Activated CD8-positive, alpha-beta memory T cell treated with anti-CD3 and anti-CD28 coated beads, Interleukin-2, amount 50 U/mL, for 24 hours (primary cell): ENCODE measurements around the gene ODF2L.

Experiments
- DNase-seq: peaks from one replicate; pipeline ENCODE4 v3.0.0-alpha.2; 2020; ENCODE audit errors: extremely low read depth

The ODF2L gene, protein sequence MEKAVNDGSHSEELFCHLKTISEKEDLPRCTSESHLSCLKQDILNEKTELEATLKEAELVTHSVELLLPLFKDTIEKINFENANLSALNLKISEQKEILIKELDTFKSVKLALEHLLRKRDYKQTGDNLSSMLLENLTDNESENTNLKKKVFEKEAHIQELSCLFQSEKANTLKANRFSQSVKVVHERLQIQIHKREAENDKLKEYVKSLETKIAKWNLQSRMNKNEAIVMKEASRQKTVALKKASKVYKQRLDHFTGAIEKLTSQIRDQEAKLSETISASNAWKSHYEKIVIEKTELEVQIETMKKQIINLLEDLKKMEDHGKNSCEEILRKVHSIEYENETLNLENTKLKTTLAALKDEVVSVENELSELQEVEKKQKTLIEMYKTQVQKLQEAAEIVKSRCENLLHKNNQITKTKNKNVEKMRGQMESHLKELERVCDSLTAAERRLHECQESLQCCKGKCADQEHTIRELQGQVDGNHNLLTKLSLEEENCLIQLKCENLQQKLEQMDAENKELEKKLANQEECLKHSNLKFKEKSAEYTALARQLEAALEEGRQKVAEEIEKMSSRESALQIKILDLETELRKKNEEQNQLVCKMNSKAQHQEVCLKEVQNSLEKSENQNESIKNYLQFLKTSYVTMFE

DNA sequence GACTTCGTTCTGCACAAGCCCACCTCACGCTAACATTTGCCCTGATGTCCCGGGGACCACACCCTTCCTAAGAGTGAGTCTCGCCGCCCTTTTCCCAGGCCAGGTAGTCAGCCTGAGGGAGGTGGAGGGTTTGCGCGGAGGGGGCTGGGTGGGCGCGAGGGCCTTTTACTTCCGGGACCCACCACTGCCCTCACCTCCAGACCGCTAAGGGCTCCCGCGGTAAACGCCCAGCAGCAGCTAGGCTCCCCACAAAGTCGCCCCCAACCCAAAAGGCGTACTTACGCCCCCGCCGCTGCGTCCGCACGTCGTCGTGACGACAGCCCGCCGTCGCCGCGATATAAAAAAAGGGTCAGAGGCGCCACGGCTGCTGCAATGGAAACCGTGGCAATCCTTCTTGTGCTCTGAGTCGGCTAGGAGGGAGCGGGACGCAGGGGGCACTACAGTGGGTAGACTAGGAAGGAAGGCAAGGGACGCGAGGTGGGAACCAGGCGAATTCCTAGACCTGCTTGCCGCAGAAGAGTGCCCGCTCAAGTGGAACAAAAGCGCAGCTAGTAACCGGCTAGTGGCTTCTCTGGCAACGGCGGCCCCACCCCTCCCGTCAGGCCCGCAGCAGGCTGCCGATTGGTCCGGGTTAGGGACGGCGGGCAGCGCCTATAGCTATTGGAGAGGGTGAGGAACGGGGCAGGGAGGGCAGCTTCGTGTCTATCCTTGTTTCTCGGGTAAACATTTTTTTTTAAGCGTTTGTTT lies at the start of gene ODF2L:
Gene ODF2L (minus strand): TSS at position 573 of the 747 bp plus-strand sequence. CDS start 9,296 bp downstream, outside the sequence.
- peak; percentile 71 for DNase-seq

DNA sequence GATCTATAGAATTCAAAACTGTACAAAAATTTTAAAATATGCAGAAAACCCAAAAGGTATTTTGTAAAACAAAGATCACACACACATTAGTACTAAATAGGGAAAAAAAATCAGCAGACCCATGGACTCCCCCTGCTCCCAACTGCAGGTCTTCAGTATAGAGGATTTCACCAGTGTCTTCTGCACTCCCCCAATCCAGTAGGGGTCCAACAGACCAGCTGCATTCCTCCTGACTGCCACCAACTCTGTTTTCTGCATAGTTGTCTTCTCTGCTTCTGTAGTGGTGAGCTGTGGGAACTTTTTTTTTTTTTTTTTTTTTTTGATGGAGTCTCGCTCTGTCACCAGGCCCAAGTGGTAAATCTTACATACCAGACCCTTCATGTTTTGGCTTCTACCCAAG lies 49.8 kb upstream of the ODF2L start:
- no peak for DNase-seq

DNA sequence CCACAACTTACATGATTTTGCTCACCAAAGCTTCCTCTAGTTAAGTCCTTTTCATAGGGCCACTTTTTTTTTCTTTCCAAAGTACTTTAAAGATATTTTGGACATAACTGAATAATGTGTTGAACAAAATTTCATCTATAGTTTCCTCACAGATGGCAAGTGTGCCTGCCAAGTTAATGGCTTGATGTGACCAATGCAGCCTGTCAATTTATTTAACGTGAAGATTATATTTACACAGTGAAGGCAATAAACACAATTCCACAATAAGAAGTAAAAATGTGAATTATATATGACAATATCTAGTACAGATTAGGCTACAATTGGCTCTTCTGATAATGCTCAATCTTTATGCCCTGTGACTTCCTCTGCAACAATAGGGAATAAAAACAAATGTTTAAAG lies 45.9 kb upstream of the ODF2L start:
- DNase-seq, result no peak

DNA sequence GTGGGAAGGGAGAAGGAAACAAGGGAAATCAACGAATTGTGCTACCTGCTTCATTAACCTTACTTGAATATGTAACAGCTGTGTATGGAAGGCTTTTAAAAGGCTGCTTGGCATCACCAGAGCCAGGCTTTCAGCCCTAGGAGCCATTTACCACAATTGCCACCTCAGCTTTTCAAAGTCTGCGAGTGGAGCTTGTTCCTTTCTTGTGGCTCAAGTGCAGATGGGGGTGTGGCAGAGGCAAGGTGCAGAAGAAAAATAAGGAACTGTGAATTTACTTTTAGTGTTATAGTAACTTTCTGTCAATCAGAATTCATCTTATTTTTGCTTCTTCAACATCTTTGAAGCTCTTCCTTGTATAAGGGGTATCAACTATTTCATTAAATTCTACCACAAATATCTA lies 45.5 kb upstream of the ODF2L start:
- DNase-seq, result no peak

DNA sequence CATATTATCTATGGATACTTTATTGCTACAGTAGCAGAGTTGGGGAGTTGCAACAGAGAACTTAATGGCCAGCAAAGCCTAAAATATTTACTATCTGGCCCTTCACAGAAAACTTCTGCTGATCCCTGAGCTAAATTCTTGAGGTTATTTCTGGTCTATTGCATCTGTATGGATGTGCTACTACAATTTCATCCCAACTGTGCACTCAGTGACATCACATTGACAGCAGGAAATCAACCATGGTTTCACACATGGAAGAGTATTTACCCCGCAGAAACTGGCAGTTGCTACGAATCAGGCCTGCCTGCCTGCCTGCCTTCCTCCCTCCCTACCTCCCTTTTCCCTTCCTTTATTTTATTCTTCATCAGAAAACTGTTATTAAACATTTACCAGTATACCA lies 39.9 kb upstream of the ODF2L start:
- no peak for DNase-seq

DNA sequence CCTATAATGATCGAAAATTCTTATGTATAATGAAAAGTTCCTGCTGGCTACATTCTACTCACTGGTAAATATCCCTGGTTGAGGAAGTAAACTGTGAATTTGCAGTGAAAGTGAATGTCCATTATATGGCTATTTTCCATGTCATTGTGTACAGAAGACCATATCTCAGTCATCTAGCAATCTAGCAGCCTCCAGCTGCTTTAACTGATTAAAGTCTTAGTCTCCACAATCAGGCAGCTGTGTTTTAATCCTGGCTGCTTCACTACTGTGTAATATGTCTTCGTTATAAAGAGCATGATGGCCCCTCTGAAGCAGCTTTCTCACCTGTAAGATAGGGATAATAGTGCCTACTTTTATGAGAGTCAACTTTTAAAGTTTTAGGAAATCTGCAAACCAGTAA lies 39.2 kb upstream of the ODF2L start:
- DNase-seq, result no peak

DNA sequence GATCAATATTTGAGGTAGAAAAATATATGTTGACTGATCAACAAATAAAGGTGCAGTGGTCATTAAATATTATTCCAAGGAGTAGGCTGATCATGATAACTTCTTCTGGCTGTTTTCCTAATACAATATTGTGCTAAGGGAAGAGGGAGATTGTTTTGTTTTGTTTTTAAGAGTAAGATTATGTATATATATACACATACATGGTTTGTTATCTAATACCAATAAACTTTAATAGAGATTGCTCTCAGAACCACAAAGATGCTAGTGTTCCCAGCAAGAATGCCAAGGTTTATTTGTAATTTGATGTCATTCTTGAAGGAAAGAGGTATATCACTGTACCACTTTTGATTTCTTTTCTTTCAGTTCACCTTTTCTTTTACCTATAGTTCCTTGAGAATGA lies 37.9 kb upstream of the ODF2L start:
- no peak for DNase-seq

DNA sequence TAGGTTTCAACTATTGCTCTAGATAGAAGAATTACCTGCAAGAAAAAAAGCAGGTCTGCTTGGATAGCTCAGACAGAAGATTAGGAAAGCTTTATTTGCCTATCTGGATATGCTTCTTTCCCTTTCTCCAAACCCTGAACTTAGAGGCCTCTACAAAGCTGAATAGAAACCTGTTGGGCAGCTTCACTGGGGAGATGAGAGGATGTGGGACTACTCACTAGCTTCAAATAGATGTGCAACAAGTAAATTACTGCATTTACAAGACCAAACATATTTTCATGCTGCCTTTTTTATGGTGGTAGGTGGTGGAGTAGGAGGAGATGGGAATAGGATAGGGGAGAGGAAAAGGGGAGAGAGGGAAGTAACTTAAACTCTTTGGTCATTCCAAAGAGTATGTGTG lies 34.3 kb upstream of the ODF2L start:
- DNase-seq, result no peak

DNA sequence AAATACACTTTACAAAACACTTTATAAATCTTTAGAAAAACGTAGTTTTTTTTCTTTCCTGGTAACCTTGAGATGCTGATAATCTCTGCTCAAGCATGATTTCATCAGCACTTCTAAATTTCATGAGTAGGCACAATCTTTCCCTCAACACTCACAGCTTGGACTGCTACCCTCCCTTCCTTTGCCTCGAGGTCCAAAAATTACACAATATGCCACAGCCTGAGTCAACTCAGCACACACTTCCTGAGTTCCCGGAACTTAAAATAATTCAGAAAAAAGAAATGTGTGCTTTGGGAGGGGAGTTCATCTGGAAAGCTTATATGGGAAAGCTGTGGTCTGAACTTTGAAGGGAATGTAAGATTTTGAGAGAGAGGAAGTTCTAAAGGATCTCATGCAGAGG lies 33.7 kb upstream of the ODF2L start:
- no peak for DNase-seq

DNA sequence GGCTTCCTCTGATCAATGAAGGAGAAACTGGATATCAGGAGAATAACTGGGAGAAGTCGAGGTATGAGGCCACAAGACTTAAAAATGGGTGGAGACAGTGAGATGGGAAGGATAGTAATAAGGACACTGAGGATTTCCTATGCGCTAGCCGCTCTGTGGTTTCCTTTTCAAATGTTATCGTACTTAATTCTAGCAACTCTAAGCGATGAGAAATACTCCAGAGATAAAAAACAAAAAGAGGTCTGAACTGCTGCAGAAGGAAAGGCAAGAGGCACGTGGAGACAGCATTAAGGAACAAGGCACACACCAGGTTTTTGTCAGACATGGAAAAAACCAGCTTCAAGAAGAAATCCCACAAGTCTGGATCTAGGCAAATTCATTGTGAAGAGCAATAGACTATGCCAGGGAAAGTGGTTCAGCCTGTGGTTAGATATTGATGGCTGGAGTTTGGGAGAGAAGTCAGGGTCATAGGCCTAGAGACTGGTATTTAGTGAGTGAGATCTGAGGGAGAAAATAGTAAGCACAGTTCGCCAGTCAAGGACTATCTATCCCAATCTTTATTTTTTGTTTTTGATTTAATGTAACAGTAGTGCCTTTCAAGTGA lies 33.1 kb upstream of the ODF2L start:
- no peak for DNase-seq

DNA sequence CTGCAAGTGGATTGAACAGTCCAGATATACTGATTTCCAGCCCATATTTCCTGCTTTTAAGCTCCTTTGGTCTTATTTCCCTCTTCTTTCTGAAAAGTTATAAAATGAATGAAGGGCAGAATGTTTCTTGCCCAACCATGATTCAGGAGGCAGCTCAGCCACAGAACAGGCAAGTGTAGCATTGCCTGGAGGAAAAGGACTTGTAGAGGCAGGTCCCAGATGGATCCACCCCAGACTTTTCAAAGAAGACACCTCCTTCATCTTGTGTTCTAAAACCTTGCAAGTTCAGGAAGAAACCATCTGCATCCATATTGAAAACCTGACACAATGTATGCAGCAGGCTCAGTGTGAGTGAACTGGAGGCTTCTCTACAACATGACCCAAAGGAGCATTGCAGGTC lies 27.8 kb upstream of the ODF2L start, which contains the start of gene CLCA2:
Gene CLCA2 (plus strand): TSS at position 299 of the 400 bp plus-strand sequence. CDS start 77 bp downstream, at position 376.
- DNase-seq, result no peak

DNA sequence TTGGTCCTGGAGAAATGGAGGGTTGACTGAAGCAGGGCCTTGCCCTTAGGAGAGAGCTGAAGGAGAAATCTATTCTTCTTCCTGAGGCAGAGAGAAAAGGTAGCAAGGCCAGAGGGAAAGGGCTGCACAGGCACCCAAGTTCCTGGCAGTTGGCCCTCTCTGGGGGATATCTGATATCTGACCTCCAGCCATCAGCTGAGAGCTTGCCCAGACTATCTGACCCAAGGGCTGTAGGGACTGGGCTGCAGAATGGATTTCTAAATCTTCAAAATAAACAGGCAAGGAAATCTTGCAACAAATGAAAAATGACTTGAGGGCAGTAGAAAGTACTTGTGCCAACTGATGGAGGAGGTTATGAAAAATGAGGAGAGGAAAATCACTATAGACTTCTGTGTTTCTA lies 27.4 kb upstream of the ODF2L start:
- DNase-seq, result no peak

DNA sequence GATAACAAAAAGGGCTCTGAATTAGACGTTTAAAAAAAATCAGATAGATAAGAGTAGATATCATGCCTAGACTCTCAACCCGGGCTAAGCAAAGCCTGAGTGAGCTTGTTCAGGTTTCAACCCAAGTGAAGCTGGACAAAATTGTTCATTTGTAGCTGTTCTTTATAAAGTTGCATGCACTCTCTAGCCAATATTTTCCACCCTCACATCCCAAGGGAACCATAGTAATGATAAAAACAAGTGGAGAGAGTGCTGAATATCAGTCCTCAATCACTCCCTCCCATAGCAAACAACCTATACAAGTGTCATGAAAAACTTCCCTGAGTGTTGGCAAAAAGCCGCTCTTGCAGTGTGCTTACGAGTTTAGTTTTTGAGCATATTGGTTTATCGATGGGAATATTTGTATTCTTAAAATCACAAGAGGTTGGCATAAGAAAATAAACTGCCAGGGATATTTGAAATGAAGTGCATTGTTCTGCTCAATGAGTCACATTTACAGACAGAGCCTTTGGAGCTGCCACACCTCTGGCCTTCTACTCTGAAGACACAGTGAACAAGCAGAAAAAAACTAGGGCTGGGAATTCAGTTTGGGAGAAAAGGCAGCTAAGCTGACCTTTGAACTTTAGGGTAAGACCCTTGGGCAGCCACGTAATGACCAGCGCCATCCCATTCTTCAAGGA lies 25.6 kb upstream of the ODF2L start:
- no peak for DNase-seq

DNA sequence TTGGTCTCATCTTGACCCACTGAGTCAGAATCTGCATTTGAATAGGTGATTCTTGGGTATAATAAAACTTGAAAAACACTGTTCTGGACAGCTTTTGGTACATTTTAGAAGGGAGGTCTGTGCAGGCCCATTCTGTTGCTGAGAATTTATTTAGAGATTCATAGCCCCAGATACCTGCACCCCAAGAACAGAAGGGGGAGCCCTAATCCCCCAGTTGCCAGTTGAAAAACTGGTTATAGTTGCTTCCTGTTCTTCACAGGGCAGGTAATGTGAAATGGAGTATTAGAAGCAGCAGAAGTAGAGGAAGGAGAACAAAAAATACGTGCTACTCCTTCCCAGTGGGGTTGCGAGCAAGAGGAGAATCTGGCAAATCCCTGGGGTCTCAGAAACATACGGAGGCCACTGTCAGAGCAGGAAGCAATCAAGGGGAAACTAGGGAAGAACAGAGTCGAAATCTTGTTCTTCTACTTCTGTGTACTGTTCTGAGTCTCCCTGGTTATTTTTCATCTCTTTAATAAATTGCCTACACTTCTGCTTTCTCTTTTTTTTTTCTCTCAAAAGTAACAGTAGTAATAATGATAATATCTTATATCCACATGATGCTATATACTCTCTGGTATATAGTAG lies 23.3 kb upstream of the ODF2L start:
- DNase-seq, result no peak

DNA sequence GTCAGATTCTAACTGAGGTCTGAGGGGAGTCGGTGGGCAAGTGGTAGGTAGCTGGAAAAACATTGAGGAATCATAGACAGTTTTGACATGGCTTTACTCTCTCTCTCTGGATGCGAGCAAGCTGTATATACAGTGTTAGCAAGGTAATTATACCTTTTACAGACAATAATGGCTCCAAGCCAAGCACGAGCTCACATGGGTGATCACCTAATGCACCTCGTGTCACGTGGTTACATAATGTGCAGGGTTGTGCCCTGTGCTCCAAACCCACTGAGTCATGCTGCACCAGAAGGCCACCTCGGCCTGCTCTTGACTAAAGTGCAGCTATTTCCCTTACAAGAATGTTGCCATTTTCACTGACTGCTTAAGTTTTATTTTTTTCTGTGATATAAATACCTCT lies 20.2 kb upstream of the ODF2L start:
- no peak for DNase-seq

DNA sequence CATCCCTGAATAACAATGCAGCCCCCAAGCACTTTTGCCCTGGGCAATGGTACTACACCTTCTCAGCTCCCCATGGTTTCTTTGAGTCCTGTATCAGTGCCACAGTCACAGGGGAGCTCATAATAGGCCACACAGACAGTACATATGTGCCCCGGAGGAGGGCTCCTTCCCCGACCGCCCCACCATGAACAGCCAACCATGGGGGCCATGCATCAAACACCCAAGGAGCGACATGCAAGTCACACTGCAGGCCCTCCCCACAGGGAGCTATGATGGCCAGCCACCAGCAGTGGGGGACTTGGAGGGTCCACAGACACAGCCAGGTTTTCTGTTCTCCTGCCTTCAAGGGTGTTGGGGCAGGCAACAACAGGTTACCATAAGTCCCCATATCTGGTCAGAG lies 14.8 kb upstream of the ODF2L start:
- no peak for DNase-seq

DNA sequence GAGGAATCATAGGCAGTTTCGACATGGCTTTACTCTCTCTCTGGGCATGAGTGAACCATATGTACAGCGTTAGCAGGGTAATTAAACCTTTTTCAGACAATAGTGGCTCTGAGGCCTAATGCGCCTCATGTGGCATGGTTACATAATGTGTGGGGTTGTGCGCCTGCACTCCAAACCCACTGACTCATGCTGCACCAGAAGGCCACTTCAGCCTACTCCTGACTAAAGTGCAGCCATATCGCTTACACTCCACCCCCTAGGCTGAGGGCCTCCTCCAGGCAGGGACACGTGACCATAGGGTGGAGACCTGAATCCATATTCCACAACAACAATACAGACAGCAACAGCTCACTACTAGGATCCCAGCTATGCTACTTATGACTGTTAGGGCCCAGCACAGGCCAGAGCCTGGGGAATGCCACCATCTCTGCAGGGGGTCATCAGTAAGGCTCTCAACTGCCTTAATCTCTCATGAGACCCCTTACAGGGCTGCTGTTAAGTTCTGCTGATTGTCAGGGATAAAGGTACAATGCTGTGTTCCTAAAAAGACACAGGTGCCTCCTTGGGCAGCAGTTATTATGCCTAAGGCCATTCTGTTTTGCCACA lies 13.4 kb upstream of the ODF2L start:
- no peak for DNase-seq

DNA sequence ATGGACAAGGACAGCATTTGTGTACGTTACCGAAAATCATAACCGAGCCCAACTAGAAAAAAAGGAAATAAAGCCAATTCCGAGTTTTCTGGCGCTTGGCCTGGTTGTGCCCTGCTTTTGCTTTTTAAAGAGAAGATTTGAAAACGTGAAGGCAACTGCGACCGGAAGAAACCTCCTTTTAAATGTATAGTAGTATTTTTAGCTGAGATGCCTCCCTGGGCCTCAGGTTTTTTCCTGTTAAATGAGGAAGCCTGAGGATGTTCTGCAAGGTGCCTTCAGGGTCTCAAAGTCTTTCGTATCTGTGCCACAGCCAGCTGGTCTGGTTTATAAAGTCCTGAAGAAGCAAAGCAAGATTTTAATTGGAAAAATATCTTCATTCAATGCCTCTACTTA lies 371 bp upstream of the ODF2L start:
- no peak for DNase-seq

DNA sequence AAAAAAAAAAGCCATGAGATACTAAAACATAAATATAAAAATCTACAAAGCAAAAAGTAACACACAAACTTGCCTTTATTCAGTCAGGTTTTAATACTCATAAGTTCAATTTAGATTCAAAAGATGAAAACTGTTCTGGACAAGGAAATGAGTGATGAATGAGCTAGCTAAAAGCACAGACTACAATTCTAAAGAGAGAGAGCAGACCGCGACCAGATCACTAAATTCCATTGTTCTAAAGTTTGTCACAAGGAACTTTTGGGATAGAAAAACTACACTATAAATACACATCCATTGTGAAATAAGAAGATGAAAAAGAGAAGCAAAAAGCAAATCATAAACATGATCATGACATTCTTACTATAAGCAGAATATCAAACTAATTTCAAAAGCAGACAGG lies 1.7 kb downstream of the ODF2L start:
- no peak for DNase-seq

DNA sequence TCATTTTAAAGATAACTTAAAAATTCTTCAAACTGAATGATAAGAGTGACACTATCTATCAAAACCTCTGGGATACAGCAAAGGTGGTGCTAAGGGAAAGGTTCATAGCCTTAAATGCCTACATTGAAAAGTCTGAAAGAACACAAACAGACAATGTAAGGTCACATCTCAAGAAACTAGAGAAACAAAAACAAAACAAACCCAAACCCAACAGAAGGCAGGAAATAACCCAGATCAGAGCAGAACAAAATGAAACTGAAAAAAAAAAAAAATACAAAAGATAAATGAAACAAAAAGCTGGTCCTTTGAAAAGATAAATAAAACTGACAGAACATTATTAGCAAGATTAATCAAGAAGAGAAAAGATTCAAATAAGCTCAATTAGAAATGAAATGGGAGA lies 6.8 kb downstream of the ODF2L start:
- DNase-seq, result no peak

DNA sequence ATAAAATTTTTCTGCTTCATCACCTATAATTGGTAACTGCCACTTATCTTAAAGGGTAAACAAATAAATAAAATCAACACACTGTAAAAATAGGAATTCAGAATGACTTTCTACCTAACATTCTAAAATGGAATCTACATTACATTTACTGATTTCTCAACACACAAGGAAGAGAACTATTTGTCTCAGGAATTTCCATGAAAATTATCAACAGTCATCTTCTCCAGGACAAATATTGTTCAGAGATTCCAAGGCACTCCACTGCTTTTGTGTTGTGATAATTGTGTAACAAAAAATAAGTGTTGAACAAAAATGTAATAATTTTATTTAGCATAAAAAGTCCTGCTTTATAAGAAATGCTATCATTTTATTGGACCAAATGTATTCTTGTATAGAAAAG lies 7.3 kb downstream of the ODF2L start:
- no peak for DNase-seq
